ENCODE data around the gene SMYD3.

SMYD3 gene

GRCh38 chr1:245752561-245752960 lies 754.5 kb downstream of the SMYD3 start:
- TF ChIP-seq, protein P1, sequence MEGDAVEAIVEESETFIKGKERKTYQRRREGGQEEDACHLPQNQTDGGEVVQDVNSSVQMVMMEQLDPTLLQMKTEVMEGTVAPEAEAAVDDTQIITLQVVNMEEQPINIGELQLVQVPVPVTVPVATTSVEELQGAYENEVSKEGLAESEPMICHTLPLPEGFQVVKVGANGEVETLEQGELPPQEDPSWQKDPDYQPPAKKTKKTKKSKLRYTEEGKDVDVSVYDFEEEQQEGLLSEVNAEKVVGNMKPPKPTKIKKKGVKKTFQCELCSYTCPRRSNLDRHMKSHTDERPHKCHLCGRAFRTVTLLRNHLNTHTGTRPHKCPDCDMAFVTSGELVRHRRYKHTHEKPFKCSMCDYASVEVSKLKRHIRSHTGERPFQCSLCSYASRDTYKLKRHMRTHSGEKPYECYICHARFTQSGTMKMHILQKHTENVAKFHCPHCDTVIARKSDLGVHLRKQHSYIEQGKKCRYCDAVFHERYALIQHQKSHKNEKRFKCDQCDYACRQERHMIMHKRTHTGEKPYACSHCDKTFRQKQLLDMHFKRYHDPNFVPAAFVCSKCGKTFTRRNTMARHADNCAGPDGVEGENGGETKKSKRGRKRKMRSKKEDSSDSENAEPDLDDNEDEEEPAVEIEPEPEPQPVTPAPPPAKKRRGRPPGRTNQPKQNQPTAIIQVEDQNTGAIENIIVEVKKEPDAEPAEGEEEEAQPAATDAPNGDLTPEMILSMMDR (conservative IDR thresholded peaks at IDR 0.05): no peak
- no peak for TF ChIP-seq ZFX (IDR thresholded peaks at IDR 0.05)
- no peak overlapping the region for H3K27ac ChIP-seq

- TF ChIP-seq, protein P1 (conservative IDR thresholded peaks at IDR 0.05): no peak
- TF ChIP-seq ZFX (IDR thresholded peaks at IDR 0.05): no peak
- H3K27ac ChIP-seq: no peak overlapping the region
Measured at GRCh38 chr1:245751726-245752470, 755.2 kb downstream of the SMYD3 start.

DNA sequence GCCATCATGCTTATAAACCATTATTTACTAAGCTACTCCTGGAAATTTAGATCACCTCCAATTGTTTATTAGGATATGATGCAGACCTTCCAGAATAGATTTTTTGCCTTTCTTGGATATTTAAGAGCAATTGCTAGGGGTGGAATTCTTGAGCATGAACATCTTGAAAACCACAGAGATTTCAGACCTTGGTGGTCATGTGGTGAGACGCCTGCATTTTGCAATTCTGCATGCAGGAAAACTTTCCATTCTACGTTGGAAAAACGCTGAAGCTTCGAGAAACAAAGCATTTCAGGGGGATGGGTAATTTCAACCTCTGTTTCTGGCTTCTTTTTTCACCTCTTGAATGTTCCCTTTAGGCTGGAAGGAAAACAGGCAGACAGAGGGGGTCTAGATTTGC lies 756.0 kb downstream of the SMYD3 start:
- TF ChIP-seq, protein P1 (conservative IDR thresholded peaks at IDR 0.05): no peak
- no peak for TF ChIP-seq ZFX (IDR thresholded peaks at IDR 0.05)
- no peak overlapping the region for H3K27ac ChIP-seq

- H3K27ac ChIP-seq: no peak overlapping the region
- TF ChIP-seq ZFX (IDR thresholded peaks at IDR 0.05): no peak
- TF ChIP-seq, protein P1 (conservative IDR thresholded peaks at IDR 0.05): no peak
Measured at GRCh38 chr1:245750261-245750660, 756.8 kb downstream of the SMYD3 start.

DNA sequence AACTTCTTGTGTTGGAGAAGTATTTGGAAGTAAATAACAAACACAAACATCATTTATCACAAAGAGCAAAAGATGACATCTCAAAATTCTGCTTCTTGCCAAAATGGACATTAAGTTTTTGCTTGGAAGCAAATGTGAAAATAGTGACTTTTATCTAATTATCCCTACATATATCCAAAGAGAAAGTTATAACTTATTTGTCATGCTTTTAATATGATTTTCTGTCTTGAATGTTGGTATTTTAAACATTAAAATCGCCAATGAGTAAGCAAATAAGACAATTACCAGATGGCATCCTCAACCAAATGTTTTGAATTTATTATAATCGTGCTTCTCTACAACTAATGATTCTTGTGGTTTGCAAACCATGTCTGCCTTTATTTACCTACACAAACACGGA lies 758.0 kb downstream of the SMYD3 start:
- TF ChIP-seq, protein P1 (conservative IDR thresholded peaks at IDR 0.05): no peak
- no peak for TF ChIP-seq ZFX (IDR thresholded peaks at IDR 0.05)

DNA sequence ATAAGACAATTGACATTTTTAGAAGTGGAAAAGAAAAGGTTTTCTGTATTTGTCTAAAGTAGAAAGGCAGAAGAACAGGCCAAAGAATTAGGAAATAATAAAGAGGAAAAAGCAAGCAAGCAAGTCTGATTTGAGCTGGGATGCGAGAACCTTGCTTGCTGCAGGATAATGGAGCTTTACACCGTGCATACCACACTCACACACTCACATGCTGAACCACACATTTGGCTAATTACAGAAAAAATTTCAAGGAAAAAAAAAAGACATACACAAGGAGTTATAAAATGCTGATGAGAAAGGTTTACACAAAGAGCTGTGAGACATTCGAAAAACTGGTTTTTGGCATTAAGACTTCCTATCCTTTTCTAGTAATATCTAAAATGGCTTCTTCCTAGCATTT lies 758.4 kb downstream of the SMYD3 start:
- H3K27ac ChIP-seq: no peak overlapping the region
- TF ChIP-seq, protein P1 (conservative IDR thresholded peaks at IDR 0.05): no peak
- no peak for TF ChIP-seq ZFX (IDR thresholded peaks at IDR 0.05)

More for the DNA sequence above, 758.0 kb downstream of the SMYD3 start:
- H3K27ac ChIP-seq: no peak overlapping the region

GRCh38 chr1:245748240-245748639 lies 758.8 kb downstream of the SMYD3 start:
- H3K27ac ChIP-seq: no peak overlapping the region
- no peak for TF ChIP-seq ZFX (IDR thresholded peaks at IDR 0.05)
- TF ChIP-seq, protein P1 (conservative IDR thresholded peaks at IDR 0.05): no peak

All from C4-2B (cell line).